Neutrophil (primary cell): Measurements from ENCODE around the gene ALPI.
"Not testable (repeated sequence)": the region's sequence is repeated elsewhere in the genome, so short reads cannot be mapped to it uniquely, and the experiment has no call there.

Experiments
- H3K27ac ChIP-seq: fragments of 200-600 bp; sonication (generic); 2 replicates; pipeline ENCODE4 v1.5.1; 2016; ENCODE audit warnings: mild to moderate bottlenecking, moderate library complexity
- H3K27me3 ChIP-seq: fragments of 200-600 bp; sonication (generic); 2 replicates; pipeline ENCODE4 v1.6.0; 2016; ENCODE audit warnings: mild to moderate bottlenecking
- H3K36me3 ChIP-seq: fragments of 200-600 bp; sonication (generic); 2 replicates; pipeline ENCODE4 v1.5.1; 2017
- H3K4me1 ChIP-seq, 2 experiments: fragments of 200-600 bp in 1 of 2; sonication (generic) in 1 of 2; 1 replicate in 1 of 2; 2 replicates in 1 of 2; pipeline versions ENCODE4 v1.5.1 to v1.6.1; 2013 to 2016; ENCODE audit warnings: low read depth in 1 of 2, low read length in 1 of 2, mild to moderate bottlenecking in 1 of 2, moderate library complexity in 1 of 2; ENCODE audit not compliant: control insufficient read depth in 1 of 2, insufficient read depth in 1 of 2
- H3K4me3 ChIP-seq, 2 experiments: fragments of 200-600 bp in 1 of 2; sonication (generic) in 1 of 2; 1 replicate in 1 of 2; 2 replicates in 1 of 2; pipeline ENCODE4 v1.5.1; 2013 to 2016; ENCODE audit warnings: low read depth in 1 of 2, low read length in 1 of 2, mild to moderate bottlenecking in 1 of 2, moderate library complexity in 1 of 2
- H3K9me3 ChIP-seq: fragments of 200-600 bp; sonication (generic); 2 replicates; pipeline ENCODE4 v1.5.1; 2016
- TF ChIP-seq, protein P1 (sequence below): fragments of 200-600 bp; sonication (generic); IDR thresholded peaks from 2 replicates; pipeline ENCODE4 v1.5.1; 2016; ENCODE audit warnings: antibody characterized with exemption

ALPI gene

DNA sequence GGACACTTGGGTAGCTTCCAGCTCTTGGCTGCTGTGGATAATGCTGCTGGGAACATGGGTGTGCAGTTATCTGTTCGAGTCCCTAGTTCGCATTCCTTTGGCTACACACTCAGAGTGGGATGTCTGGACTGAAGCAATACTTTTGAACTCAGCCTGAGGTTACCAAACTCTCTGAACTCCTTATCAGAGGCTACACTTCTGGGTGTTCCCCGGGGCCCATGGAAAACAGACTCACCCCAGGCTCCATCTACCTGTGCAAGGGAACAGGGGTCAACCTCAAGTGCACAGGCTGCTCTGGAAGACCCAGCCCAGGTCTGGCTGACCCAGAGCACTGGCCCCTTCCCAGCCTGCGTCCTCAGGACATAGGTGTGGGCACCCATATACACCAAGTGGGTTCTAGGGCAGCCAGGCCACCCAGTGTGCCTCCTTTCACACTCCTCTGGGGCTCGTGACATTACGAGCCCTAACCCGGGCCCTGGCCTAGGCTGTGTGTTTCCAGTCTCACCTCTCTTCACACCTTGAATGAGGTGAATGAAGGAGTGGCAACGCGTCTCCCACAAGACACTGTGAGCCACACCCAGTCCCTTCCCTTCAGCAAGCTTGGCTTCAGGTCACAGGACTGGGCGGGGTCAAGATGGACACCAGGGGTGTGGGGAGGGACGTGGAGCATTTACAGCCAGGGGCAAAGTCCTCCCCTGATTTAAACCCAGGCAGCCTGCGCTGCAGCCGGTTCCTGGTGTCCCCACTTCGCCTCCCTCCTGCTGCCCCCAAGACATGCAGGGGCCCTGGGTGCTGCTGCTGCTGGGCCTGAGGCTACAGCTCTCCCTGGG is at the start of gene ALPI:
ALPI (plus strand) TSS at position 728 of the 830 bp plus-strand sequence; CDS start at position 775, 47 bp downstream.
- Histone ChIP-seq H3K4me3 (no peak within 1 kb of the TSS), H3K9me3 (no peaks in the 10 kb centered on the region), H3K27ac (no peak within 1 kb of the TSS), H3K36me3 (no peaks in the 10 kb centered on the region), H3K4me1 (no peaks in the 10 kb centered on the region), H3K27me3 (peaks cover 45% of the 10 kb centered on the region)
- TF ChIP-seq, protein P1, sequence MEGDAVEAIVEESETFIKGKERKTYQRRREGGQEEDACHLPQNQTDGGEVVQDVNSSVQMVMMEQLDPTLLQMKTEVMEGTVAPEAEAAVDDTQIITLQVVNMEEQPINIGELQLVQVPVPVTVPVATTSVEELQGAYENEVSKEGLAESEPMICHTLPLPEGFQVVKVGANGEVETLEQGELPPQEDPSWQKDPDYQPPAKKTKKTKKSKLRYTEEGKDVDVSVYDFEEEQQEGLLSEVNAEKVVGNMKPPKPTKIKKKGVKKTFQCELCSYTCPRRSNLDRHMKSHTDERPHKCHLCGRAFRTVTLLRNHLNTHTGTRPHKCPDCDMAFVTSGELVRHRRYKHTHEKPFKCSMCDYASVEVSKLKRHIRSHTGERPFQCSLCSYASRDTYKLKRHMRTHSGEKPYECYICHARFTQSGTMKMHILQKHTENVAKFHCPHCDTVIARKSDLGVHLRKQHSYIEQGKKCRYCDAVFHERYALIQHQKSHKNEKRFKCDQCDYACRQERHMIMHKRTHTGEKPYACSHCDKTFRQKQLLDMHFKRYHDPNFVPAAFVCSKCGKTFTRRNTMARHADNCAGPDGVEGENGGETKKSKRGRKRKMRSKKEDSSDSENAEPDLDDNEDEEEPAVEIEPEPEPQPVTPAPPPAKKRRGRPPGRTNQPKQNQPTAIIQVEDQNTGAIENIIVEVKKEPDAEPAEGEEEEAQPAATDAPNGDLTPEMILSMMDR, result no peak

DNA sequence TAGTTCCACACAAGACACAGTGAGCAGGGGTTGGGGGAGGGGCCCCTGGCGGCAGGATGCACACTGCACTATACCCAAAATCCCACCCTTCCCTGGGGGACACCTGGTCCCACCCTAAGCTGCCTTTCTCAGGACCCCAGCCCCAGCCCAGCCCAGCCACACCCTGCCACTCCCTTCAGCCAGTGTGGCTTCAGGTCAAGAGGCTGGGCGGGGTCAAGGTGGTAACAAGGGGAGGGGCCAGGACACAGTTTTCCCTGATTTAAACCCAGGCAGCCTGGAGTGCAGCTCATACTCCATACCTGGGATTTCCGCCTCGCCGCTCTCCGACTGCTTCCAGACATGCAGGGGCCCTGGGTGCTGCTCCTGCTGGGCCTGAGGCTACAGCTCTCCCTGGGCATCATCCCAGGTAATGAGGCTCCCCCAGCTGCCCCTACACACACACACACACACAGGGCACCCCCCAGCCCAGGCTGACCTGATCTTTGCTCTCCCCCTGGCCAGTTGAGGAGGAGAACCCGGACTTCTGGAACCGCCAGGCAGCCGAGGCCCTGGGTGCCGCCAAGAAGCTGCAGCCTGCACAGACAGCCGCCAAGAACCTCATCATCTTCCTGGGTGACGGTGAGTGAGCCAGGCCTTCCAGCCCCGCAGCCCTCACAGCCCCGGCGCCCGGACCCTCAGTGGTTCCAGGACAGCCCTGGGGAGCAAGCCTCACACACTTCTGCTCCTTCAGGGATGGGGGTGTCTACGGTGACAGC is 49.2 kb upstream of the ALPI start, which contains the start of gene ALPG:
ALPG (plus strand) TSS at position 289 of the 755 bp plus-strand sequence; CDS start at position 340, 51 bp downstream.
- TF ChIP-seq, protein P1, result no peak
- Histone ChIP-seq H3K27ac (no peak within 1 kb of the TSS), H3K4me3 (no peak within 1 kb of the TSS), H3K36me3 (no peaks in the 10 kb centered on the region), H3K9me3 (no peaks in the 10 kb centered on the region), H3K4me1 (no peaks in the 10 kb centered on the region), H3K27me3 (peaks cover 22% of the 10 kb centered on the region)

DNA sequence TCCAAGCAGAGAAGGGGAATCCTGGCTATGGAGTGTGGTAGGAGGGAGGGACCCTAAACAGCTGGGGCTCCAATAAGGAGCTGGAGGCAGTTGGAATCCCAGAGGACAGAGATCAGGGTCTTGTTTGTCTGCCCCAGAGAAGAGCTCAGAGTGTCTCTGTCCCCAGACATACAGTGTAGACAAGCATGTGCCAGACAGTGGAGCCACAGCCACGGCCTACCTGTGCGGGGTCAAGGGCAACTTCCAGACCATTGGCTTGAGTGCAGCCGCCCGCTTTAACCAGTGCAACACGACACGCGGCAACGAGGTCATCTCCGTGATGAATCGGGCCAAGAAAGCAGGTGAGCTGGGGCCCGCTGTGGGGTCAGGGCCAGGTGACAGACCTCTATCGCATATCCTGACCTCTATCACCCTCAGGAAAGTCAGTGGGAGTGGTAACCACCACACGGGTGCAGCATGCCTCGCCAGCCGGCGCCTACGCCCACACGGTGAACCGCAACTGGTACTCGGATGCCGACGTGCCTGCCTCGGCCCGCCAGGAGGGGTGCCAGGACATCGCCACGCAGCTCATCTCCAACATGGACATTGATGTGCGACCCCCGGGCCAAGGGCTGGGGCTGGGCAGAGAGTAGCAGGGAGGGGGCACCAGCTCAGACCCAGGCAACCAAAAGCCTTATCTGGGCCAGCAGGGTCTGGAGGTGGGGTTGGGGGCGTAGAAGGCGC is 48.4 kb upstream of the ALPI start:
- H3K4me3 ChIP-seq, result not testable (repeated sequence)

GRCh38 chr2:232408269-232408668 is 47.7 kb upstream of the ALPI start:
- H3K4me3 ChIP-seq, H3K27ac ChIP-seq, H3K9me3 ChIP-seq, H3K36me3 ChIP-seq, H3K4me1 ChIP-seq: not testable (repeated sequence)
- peaks cover 37% of the 10 kb centered on the region for H3K27me3 ChIP-seq

More for the DNA sequence above, 48.4 kb upstream of the ALPI start:
- not testable (repeated sequence) for H3K9me3 ChIP-seq, H3K36me3 ChIP-seq, H3K27ac ChIP-seq, H3K4me1 ChIP-seq
- peaks cover 31% of the 10 kb centered on the region for H3K27me3 ChIP-seq

GRCh38 chr2:232409617-232410016 is 46.3 kb upstream of the ALPI start:
- not testable (repeated sequence) for H3K27ac ChIP-seq, H3K4me1 ChIP-seq, H3K36me3 ChIP-seq, H3K4me3 ChIP-seq, H3K9me3 ChIP-seq
- peaks cover 51% of the 10 kb centered on the region for H3K27me3 ChIP-seq

- Histone ChIP-seq H3K27me3 (peaks cover 56% of the 10 kb centered on the region), H3K27ac (no peak overlapping the region), H3K4me1 (no peaks in the 10 kb centered on the region), H3K36me3 (no peaks in the 10 kb centered on the region), H3K9me3 (no peaks in the 10 kb centered on the region), H3K4me3 (no peak overlapping the region)
- TF ChIP-seq, protein P1, result no peak
These were observed 45.6 kb upstream of the ALPI start for GRCh38 chr2:232410238-232410900.
